ENCODE measurements around the gene MRFAP1L1.

The MRFAP1L1 gene

DNA sequence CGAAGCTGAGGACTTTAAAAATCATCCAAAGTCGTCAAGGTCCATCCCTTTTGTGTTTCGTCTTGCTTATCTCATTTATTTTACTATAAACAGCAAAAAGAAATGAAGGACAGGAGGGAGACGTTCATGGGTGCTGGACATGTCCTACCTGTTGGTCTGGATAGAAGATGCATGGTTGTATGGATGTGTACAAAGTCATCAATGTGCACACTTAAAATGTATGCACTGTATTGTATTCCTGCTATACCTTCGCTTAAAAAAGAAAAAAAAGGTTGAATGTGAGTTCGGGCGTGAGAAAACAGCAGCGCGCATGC, 6.0 kb upstream of the MRFAP1L1 start:
- DNase-seq = no peak

DNA sequence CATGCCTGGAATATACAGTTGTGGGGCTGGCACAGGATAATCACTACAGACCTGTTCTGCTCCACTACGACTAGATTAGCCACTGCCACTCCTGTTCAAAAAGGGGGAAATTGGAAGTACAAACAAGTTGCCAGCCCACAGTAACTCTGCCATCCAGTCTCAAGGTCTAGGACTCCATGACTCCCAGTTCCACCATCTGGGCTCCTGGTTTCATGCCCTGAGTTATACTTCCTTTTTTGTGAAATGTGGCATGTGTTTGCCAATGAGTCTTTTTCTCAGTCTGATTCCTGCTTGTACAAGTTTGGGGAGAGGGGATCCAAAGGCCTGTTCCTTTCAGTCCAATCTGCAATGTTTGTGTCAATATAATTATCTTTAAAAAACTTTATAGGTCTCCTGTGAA, 5.3 kb upstream of the MRFAP1L1 start:
- DNase-seq = no peak

DNA sequence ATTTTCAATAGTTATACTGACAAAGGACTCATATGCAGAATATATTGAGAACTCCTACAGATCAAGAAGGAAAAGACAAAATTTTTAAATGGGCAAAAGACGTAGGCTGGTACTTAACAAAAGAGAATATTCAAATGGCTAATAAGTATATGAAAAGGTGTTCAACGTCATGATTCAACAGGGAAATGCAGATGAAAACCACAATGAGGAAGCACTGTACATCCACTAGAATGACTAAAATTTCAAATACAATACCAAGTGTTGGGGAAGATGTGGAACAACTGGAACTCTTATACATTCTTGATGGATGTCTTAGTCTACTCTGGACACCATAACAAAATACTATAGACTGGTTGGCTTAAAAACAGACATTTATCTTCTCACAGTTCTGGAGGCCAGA, 1.3 kb upstream of the MRFAP1L1 start:
- DNase-seq = no peak

DNA sequence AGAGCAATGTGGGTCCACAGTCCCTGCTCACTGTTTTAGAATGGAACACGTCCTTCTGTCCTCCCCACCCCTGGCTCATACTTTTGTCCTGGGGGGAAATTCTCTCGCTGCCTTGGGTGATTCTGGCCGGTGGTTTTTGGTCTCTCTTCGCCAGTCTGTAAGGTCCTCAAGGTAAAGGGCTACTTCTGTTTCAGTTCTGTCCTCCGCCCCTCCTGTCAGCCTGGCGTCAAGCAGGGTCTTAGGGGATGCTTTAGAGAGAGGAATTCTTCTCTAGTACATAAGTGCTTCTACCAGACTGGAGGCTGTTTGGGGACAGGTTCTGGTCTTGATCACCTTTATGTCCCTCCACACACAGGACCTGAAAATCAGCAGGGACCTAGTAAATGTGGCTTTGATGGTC, 617 bp upstream of the MRFAP1L1 start:
- no peak for DNase-seq

DNA sequence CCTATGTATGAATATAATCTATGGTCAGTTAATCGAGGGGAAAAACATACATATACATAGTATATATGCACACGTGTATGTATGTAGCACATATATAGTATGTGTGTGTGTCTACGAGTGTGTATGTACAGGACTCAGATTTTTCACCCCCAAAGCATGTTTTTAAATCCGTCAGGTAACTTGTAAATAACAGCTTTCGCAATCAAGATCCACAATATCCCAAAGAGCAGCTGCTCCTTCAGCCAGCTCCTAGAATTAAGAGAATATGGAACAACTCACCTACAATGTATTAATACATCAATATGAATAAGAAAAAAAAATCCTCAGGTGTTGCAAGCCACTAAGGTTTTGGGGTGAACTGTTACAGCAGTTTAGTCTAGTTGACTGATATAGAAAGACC, 3.5 kb downstream of the MRFAP1L1 start:
- DNase-seq = no peak

DNA sequence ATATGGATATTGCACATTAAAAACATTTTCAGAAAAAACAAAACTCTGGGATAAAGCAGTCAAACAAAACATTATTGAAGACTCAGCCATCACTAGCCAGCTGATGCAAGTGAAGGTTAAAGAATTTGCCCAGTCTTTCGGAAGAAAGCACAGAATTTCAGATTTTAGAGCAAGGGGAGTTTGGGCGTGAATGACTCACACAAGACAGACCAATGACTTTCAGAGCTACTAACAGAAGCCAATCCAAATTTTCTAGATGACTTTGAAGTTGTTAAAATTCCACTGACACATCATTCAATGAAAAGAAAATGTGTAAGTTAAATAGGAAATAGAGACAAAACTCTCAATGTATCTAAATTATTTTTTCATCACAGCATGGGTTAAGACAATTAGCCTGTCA, 4.0 kb downstream of the MRFAP1L1 start:
- no peak for DNase-seq

DNA sequence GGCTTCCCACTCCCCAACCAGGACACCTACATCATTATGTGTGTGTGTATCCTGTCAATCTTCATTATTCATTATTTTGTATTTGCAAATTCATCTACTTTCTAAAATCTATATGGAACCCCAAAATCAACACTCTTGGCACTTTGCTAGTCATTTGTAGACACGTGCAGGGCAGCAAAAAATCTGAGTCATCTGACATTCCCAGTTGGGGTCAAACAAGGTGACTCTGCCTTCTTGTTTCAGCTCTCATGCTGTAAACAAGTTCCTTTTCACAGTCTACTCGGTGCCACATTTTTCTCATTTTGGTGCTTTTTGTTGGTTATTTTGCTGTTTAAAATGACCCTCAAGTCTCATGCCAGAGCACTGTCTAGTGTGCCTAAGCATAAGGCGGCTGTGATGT, 5.9 kb downstream of the MRFAP1L1 start:
- DNase-seq = no peak

DNA sequence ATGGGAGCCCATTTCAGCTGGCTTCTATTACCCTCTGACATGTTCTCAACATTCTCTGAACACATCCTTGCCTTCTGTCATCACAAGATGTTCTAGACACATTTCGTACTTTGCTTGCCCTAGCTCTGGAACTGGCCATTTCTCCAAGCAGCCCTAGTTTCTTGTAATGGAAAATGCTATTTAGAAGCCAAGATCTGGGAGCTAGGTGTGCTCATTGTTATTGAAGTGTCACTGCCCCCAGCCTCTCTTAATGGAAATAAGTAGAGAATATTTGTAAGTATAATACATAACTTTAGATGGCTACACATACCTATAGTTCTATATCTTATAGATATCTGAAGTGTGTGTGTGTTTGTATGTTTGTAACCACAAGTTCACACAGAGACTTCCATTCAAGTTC, 6.9 kb downstream of the MRFAP1L1 start:
- DNase-seq = no peak

DNA sequence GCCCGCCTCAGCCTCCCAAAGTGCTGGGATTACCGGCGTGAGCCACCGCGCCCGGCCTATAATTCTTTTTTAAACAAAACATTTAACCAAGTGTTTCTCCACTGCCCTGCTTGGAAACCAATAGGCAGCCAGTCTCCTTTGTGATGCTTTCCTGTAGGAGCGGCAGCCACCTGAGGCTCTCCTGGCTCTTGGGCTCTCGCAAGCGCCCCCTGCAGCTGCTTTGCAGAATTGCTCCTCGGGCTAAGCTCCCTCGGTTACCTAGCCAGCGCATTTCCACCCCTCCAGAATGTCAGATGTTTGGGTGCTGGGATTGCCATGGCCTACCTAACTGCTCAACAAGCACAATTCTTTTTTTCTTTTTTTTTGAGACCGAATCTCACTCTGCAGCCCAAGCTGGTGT, 8.3 kb downstream of the MRFAP1L1 start:
- no peak for DNase-seq

DNA sequence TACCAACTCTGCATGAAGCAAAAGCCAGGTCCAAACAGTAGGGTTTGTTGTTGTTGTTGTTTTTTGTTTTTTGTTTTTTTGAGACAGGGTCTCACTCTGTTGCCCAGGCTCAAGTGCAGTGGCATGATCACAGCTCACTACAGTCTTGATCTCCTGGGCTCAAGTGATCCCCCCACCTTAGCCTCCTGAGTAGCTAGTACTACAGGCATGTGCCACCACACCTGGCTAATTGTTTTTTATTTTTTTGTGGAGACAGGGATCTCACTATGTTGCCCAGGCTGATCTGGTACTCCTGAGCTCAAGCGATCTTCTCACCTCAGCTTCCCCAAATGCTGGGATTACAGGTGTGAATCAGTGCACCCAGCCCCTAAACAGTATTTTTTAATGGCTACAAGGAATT, 9.8 kb downstream of the MRFAP1L1 start:
- no peak for DNase-seq

DNA sequence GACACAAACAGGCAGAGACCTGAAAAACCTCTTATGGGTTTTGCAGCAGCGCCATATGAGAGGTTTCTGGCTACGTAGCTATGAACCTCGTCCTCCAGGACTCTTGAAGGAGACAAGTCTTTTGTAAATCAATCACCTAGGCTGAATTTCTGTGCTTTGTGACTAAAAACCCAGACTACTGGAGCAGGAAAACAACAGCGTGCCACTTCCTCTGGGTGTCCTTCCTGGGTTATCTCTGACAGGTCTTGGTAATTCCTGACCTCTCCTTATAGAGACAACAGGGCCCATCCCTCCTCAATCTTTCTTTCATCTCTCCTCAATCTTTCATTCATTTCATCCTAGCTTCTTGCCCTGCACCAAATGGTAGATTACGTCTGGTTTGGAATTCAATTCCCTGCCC, 10.3 kb downstream of the MRFAP1L1 start:
- no peak for DNase-seq

DNA sequence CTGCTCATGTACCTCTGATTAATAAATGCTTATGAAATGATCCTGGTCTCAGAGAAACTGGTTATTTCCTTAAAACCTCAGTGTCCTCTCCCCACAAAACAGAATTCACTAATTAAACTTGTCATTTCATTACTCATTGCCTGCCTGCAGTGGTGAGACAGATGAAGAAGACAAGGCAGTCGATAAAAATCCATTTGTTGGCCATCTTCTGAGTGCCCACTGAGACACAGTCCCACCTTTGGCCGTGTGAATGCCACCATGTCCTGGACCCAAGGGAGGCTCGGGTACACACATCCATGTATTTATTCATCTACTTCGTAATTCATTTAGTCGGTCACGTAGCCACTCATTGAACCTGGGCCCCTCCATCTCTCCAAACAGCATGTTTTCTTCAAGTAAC, 12.5 kb downstream of the MRFAP1L1 start:
- no peak for DNase-seq

DNA sequence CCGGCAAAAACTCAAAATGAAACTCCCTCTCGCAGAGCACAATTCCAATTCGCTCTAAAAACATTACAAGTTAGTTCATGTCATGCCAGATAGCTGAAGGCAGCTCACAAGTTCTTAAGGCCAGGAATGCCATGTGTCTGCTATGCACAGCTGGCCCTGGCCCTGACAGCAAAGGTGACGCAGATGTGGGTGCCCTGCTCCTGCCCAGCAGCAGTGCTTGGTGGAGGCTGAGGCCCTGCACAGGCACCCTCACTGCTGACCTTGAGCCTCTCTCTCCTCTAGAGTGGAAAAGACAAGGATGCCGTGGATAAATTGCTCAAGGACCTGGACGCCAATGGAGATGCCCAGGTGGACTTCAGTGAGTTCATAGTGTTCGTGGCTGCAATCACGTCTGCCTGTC, 13.1 kb downstream of the MRFAP1L1 start:
- no peak for DNase-seq

DNA sequence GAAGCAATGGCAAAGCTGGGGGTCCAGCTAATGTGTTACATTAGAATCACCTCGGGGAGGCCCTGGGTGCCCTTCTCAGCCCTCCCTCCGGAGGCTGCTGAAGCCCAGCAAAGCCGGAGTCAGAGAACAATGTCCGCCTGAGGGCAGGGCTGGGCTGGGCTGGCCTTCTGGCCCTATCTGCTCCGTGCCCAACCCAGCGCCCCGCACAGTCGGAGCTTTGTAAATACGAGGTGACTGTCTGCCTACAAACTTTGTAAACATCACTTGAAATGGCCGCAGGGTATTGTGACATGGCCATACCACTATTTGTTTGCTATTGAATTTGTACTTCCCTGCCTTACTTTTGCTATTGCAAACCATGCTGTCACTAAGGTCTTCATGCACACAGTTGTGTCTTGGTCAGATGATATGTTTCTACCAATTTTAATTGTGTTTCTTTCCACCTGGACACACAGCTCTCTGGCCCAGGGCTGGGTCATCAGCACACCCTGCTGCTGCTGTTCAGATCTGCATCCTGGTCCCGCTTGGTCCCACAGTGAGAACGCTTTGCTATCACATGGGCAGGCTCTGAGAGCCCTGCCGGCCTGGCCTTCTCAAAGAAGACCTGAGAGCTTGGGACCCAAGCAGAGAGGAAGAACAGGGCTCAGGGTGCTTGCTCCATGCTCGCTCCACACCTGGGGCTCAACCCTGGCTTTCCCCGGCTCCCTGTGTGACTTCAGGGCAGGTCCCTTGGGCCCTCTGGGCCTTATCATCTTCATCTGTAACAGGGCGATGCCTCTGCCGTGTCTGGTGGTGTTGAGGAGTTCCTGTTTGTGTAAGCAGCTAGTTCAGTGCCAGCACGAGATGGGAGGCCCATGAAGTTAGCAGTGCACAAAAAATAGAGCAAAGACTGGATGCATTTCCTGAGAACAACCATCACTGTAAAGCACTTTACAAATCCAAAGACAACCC, 13.7 kb downstream of the MRFAP1L1 start:
- DNase-seq = no peak

DNA sequence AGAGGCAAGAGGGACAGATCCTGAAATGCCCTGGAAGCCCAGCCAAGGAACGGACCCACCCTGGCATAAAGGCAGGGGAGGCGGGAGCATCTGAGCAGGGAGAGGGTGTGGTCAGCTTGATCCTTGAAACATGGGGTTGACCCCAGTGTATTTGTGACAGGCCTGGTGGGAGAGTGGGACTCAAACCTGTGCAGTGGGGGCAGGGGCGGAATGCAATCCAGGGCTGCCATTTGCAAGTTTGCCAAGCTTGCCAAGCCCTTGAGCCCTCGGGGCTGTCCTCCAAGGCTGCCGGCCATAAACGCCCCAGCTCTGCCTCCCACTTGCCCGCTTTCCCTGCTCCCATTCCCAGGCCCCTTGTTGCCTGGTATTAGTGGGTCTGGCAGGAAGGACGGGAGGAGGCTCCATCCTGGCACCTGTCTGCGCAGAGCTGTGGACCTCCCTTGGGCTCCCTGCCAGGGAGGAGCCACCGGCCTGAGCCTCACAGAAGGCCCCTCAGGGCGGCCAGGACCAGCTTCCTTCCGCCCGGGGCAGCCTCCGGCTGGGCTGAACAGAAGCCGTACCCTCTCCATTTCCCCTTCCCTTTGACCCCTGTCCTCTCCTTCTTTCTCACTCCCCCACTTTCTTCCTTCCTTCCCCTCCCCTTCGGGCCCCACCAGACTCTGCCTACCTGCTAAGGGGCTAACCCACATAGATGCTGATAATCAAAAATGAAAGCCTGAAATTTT, 15.3 kb downstream of the MRFAP1L1 start:
- DNase-seq = no peak

DNA sequence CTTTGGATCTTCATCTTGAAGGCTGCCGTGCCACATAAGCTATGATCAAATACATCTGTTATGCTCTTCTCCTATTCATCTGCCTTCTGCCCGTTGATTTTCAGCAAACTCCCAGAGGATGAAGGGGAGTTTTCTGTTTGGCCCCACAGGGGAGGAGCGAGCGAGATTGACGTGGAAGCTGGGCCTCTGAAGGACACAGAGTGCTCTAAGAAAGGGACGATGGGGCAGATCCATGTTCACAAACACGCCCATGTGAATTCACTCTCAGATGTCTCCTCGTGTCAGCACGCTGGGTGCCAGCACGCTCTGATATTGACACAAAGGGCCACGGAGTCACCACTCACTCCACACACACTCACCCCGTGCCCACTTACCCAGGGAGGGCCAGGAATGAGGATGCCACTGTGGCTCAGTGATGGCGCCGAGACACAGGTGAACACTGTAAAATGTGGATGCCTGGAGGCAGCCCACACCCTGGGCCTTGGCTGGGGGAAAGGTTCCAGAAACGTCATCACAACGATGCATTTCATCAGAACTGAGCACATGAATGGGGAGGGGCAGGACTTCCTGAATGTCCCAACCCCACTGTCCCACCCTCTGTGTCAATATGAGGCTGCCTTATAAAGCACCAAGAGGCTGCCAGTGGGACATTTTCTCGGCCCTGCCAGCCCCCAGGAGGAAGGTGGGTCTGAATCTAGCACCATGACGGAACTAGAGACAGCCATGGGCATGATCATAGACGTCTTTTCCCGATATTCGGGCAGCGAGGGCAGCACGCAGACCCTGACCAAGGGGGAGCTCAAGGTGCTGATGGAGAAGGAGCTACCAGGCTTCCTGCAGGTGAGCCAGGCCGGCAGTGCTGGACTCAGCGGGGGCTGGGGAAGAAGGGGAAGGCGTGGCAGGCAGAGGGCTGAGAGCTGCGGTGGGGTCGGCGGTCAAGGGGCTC, 16.2 kb downstream of the MRFAP1L1 start, which contains the start of gene S100P:
TSS of gene S100P (plus strand) at position 648 of the 946 bp plus-strand sequence. CDS start at position 703, 55 bp downstream.
- DNase-seq = no peak

DNA sequence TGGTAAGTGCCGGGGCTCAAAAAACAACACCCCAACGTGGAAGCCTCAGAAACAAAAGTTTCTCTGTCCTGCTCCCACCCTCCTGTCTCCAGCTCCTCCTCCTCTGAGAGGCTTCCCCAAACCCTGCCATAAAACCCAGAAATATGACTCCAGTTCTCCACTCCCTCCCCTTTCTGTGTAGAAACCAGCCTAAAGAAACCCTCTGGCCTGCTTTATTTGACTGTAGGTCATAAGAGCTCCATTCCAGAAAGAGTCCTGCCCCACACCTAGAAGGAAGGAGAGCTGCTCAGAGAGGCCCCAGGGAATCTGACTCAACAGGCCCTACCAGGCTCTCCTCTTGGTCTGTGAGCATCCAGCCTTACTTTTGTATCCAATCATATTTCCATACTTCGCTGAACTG, 16.9 kb downstream of the MRFAP1L1 start:
- DNase-seq = no peak

DNA sequence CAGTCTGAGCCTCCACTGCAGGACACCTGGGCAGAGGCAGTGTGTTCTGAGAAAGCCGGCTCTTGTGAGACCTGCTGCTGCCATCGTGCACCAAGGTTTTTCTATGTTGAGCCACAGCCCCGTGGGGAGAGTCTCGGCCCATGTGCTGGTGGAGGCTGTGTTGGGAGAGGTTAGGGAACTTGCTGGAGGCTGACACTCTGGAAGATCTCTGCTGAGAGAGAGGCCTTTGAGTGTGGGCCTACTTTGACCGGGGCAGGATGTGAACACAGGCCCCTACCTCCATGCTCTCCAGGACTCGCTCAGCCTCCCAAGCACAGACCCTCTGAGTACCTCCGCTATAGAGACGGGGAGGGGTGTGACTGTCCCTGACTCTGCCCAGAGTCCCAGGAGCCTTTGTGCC, 17.3 kb downstream of the MRFAP1L1 start:
- DNase-seq = no peak

DNA sequence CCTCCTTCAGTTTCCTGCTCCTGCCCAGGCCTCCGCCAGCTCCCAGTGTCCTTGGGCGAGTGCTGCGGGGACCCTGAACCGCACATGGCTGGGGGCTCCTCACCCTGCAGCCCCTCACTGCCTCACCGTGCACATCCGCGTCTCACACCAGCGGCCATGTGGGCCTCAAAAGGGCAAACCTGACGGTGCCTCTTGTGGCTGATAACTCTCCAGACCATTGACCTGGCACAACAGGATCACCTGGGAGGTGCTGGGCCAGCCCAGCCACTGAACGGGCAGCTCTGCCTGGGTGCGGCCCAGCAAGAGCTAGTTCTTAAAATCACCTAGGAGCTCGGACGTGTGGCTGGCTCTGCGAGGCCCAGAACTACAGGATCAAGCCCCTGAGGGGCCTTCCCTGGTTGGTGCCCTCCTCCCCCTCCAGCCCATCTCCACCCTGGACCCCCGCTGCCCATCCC, 20.1 kb downstream of the MRFAP1L1 start:
- no peak for DNase-seq

DNA sequence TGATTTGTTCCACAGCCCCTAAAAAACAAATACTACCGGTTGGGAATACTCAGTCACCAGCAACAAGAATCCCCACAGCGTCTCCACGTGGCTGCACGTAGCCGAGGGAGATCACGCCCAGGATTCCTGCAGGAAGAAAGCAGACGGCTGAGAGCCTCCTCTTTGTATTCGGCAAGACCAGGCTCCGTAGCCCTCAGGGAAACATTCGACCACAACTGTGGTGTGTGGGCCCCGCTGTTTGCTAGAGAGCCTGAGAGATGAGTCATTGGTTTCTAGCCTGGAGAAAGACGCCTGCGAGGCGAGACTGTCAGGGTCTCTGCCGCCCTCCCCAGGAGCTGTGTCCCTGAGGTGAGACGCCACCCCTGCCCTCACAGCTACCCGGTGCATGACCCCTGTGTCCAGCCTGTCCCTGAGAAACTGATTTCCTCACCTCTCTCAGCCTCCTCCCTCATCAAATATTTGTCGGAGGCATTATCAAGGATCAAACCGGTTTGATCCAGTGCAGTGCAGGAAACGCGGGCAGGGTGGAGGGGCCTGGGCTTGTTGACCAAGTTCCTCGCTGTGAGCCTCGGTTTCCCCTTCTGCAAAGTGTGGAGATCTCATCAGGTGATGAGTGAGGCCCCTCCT, 20.7 kb downstream of the MRFAP1L1 start:
- DNase-seq = no peak

DNA sequence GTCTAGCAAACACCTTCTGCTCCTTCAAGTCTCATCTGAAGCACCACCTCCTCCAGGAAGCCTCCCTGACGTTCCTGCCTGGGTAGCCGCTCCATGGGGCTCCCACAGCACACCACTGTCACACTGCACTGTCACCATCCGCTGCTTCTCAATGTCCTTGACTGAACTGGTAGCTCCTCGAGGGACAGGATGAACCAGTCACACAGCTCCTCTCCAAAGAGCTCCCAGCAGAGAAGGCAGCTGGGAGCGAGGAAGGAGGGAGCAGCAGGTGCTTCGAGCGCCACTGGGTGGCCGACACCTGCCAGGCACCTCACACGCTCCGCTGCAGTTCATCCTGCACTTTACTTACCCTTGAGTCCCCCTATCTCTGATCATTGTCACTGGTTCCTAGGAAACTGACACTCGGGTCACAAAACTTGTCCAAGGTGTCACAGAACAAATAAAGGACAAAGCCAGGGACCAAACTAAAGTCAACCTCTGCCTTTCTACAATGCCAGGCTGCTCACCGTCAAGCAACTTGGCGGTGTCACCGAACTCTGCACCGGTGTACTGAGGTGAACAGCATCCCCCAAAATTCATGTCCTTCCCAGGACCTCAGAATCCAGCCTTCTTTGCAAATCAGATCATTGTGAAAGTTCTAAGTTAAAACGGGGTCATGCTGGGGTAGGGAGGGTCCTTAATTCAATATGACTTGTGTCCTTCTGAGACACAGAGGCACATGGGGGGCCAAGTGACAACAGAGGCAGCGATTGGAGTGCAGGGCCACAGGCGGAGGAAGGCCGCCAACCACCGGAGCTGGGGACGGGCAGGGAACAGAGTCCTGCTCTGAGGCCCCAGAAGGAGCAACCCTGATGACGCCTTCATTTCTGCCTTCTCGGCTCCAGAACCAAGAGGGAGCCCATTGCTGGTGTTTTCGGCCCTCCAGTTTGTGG, 21.5 kb downstream of the MRFAP1L1 start:
- peak; percentile 73 for DNase-seq

Data from NCI-H510A (cell line).